SK-N-SH (cell line): ENCODE measurements around the gene TNFRSF12A. TPM values are rescaled to one million over a fixed set of nuclear protein-coding genes. Genes with fewer than 3 reads are reported as not detected.

ENCODE experiments used
- CTCF ChIA-PET: fragments of 300-600, 350-600 bp; formaldehyde crosslinking; extraction: SDS; loops from one replicate; lab custom pipeline; 2021; lab: Yijun Ruan, JAX
- POLR2A ChIA-PET: fragments of 350-600 bp; sonication (Branson Sonifier 250); formaldehyde crosslinking; extraction: SDS; loops from one replicate; lab custom pipeline; 2020; ENCODE audit warnings: antibody characterized with exemption, inconsistent platforms; lab: Yijun Ruan, JAX
- DNase-seq: peaks from one replicate; pipeline ENCODE4 v3.0.0; 2012
- H2AFZ ChIP-seq: fragments of 200-600 bp; sonication (generic); 2 replicates; pipeline ENCODE4 v1.8.1; 2016; ENCODE audit warnings: antibody characterized with exemption, mild to moderate bottlenecking, low read depth
- H3F3A ChIP-seq: fragments of 200-600 bp; sonication (generic); replicated peaks from 2 replicates; pipeline ENCODE3; 2016; ENCODE audit warnings: antibody characterized with exemption, mild to moderate bottlenecking; ENCODE audit not compliant: insufficient read depth
- H3K27ac ChIP-seq, 2 experiments: fragments of 200-500 bp in 1 of 2; fragments of 200-600 bp in 1 of 2; sonication (Bioruptor generic) in 1 of 2; sonication (generic), shearing (Covaris generic) in 1 of 2; 2 replicates each; pipeline versions ENCODE4 v1.5.1 to v1.6.1; 2014 to 2016; ENCODE audit warnings: low read depth in 2 of 2, inconsistent platforms in 1 of 2, low read length in 1 of 2, mild to moderate bottlenecking in 1 of 2, mixed read lengths in 1 of 2
- H3K27me3 ChIP-seq: fragments of 200-600 bp; sonication (generic), shearing (Covaris generic); 2 replicates; pipeline ENCODE4 v1.6.1; 2016; ENCODE audit warnings: mixed run types; ENCODE audit not compliant: insufficient read depth
- H3K36me3 ChIP-seq, 2 experiments: fragments of 200-500 bp in 1 of 2; fragments of 200-600 bp in 1 of 2; sonication (Bioruptor generic) in 1 of 2; sonication (generic) in 1 of 2; replicated peaks in 1 of 2; 2 replicates each; pipeline versions ENCODE3 to v1.5.1; 2014 to 2016; ENCODE audit warnings: low read length in 1 of 2, mild to moderate bottlenecking in 1 of 2; ENCODE audit not compliant: insufficient read depth in 2 of 2, control insufficient read depth in 1 of 2
- H3K4me1 ChIP-seq, 2 experiments: fragments of 200-500 bp in 1 of 2; fragments of 200-600 bp in 1 of 2; sonication (Bioruptor generic) in 1 of 2; sonication (generic), shearing (Covaris generic) in 1 of 2; 2 replicates each; pipeline versions ENCODE4 v1.5.1 to v1.6.1; 2014 to 2016; ENCODE audit warnings: low read depth in 1 of 2, low read length in 1 of 2, mixed run types in 1 of 2; ENCODE audit not compliant: insufficient read depth in 2 of 2, control insufficient read depth in 1 of 2
- H3K4me2 ChIP-seq: fragments of 200-600 bp; sonication (generic), shearing (Covaris generic); 2 replicates; pipeline ENCODE4 v1.6.1; 2017; ENCODE audit warnings: mixed run types
- H3K4me3 ChIP-seq, 2 experiments: fragments of 200-500 bp in 1 of 2; fragments of 200-600 bp in 1 of 2; sonication (Bioruptor generic) in 1 of 2; sonication (generic), shearing (Covaris generic) in 1 of 2; 2 replicates each; pipeline versions ENCODE4 v1.5.1 to v1.8.1; 2014 to 2016; ENCODE audit warnings: low read depth in 2 of 2, inconsistent platforms in 1 of 2, low read length in 1 of 2, mild to moderate bottlenecking in 1 of 2, mixed read lengths in 1 of 2, moderate library complexity in 1 of 2
- H3K79me2 ChIP-seq: fragments of 200-600 bp; sonication (generic); 2 replicates; pipeline ENCODE4 v1.8.1; 2017; ENCODE audit warnings: mild to moderate bottlenecking; ENCODE audit not compliant: insufficient read depth
- H3K9ac ChIP-seq: fragments of 200-600 bp; sonication (generic); 2 replicates; pipeline ENCODE4 v1.6.1; 2017; ENCODE audit warnings: mixed run types
- H3K9me2 ChIP-seq: fragments of 200-600 bp; sonication (generic); 2 replicates; pipeline ENCODE4 v1.6.1; 2017; ENCODE audit warnings: mixed run types
- H3K9me3 ChIP-seq: fragments of 200-600 bp; sonication (generic); 2 replicates; pipeline ENCODE4 v1.6.1; 2017; ENCODE audit warnings: mixed run types, mild to moderate bottlenecking, moderate library complexity
- H4K20me1 ChIP-seq: fragments of 200-600 bp; sonication (generic); 2 replicates; pipeline ENCODE4 v1.6.1; 2017; ENCODE audit warnings: mild to moderate bottlenecking, mixed run types; ENCODE audit not compliant: insufficient read depth
- EP300 ChIP-seq, 2 experiments: IDR thresholded peaks; 2 replicates each; pipeline versions ENCODE4 v1.4.0 to v1.6.1; 2012; ENCODE audit warnings: borderline replicate concordance in 1 of 2, low read depth in 1 of 2, low read length in 1 of 2
- EZH2phosphoT487 ChIP-seq: fragments of 200-600 bp; sonication (generic); IDR thresholded peaks from 2 replicates; pipeline ENCODE4 v1.6.1; 2017; ENCODE audit warnings: low read depth, mixed run types, mild to moderate bottlenecking, antibody characterized with exemption, moderate library complexity, borderline replicate concordance
- IRF3 ChIP-seq: fragments of 150-350 bp; IDR thresholded peaks from 2 replicates; pipeline ENCODE4 v1.6.1; 2016; ENCODE audit warnings: mild to moderate bottlenecking, low read depth, low read length
- NRF1 ChIP-seq: IDR thresholded peaks from 2 replicates; pipeline ENCODE4 v1.6.1; 2012; ENCODE audit warnings: low read depth, mild to moderate bottlenecking, low read length
- RXRA ChIP-seq: IDR thresholded peaks from 2 replicates; pipeline ENCODE4 v1.4.0; 2012; ENCODE audit warnings: low read depth, mild to moderate bottlenecking, borderline replicate concordance
- SIN3A ChIP-seq: IDR thresholded peaks from 2 replicates; pipeline ENCODE4 v1.6.1; 2012; ENCODE audit warnings: low read depth, mild to moderate bottlenecking, low read length, moderate library complexity, borderline replicate concordance
- SMC3 ChIP-seq: IDR thresholded peaks from 2 replicates; pipeline ENCODE4 v1.6.1; 2012; ENCODE audit warnings: low read depth, low read length, improper control_type of control experiment
- USF1 ChIP-seq: IDR thresholded peaks from 2 replicates; pipeline ENCODE4 v1.4.0; 2012; ENCODE audit warnings: low read depth, borderline replicate concordance
- WGBS: methylation state at CpG from one replicate; pipeline ENCODE4 v1.1.6; 2017; ENCODE audit warnings: low lambda C conversion rate; 5-methylcytosine and 5-hydroxymethylcytosine counted together
- polyA plus RNA-seq, 3 experiments: library from polyadenylated mRNA; depleted of rRNA; stranded (reverse); fragments of >200 nt; gene quantifications; 2 replicates each; pipeline ENCODE4 v1.2.3, GENCODE V29; 2012

The TNFRSF12A gene
- polyA plus RNA-seq, 1 of the 3 experiments (the other 2 are of a cell fraction) = 374 TPM

GRCh38 chr16:3045758-3046640, 25.8 kb downstream of the TNFRSF12A start, which contains the start of gene MMP25:
TSS of gene MMP25 (plus strand) at chr16:3046561. CDS start at chr16:3046918, 357 bp downstream.
- under 1% methylated on average over 21 of the region's 86 CpGs for WGBS
- no peaks in the 10 kb centered on the region; a peak in 1 of 4 replicates for H3K4me1 ChIP-seq
- TF ChIP-seq IRF3 = no peak
- TF ChIP-seq USF1 = 0 out of 2 replicates have a peak, but pooled peaks have one; percentile 14
- peak; percentile 92 for TF ChIP-seq EZH2phosphoT487
- TF ChIP-seq, all 33 proteins: peak for 2
- Histone ChIP-seq H3K27ac (no peak within 1 kb of the TSS), H3K4me3 (peak within 1 kb of the TSS; percentile 33 to 56), H3K79me2 (no peaks in the 10 kb centered on the region), H3K9me2 (no peaks in the 10 kb centered on the region), H2AFZ (peak within 1 kb of the TSS; percentile 41; the same call in 1 of the 2 replicates), H4K20me1 (no peaks in the 10 kb centered on the region), H3K4me2 (peak within 1 kb of the TSS; percentile 89), H3K36me3 (no peaks in the 10 kb centered on the region), H3K9ac (no peak within 1 kb of the TSS), H3K9me3 (no peaks in the 10 kb centered on the region), H3K27me3 (peaks cover 72% of the 10 kb centered on the region), H3F3A (peaks cover 8% of the 10 kb centered on the region)
- POLR2A ChIA-PET = no interaction called here
- peak; percentile 82 for DNase-seq
- CTCF ChIA-PET = interaction anchor here (2.3 to 8.5 kb wide), 3 partner anchors 12 to 14 kb away, joined by 6 to 141 read pairs (median 10); no protein-coding TSS in a partner anchor

GRCh38 chr16:3046641-3047386, 26.6 kb downstream of the TNFRSF12A start:
- DNase-seq = peak; percentile 61
- Histone ChIP-seq H3K4me1 (no peaks in the 10 kb centered on the region; a peak in 1 of 4 replicates), H3K4me2 (peak overlapping the region; percentile 89; the same call in 1 of the 2 replicates), H3K36me3 (no peaks in the 10 kb centered on the region), H3K9me3 (no peaks in the 10 kb centered on the region), H3K4me3 (peak overlapping the region in 1 of 2 experiments; percentile 33; a peak in 1 of 4 replicates), H2AFZ (no peak overlapping the region), H3K9ac (no peak overlapping the region), H3K27ac (no peak overlapping the region), H3F3A (peaks cover 8% of the 10 kb centered on the region), H3K79me2 (no peaks in the 10 kb centered on the region), H3K27me3 (peaks cover 68% of the 10 kb centered on the region), H4K20me1 (no peaks in the 10 kb centered on the region), H3K9me2 (no peaks in the 10 kb centered on the region)
- TF ChIP-seq SMC3 = no peak
- TF ChIP-seq SIN3A = no peak
- no peak for TF ChIP-seq EP300 (IDR thresholded peaks at IDR 0.05; ENCODE audit: borderline replicate concordance in 1 of 2, low read depth in 1 of 2, low read length in 1 of 2)
- no peak for TF ChIP-seq RXRA
- peak; percentile 96; the same call in 1 of the 2 replicates for TF ChIP-seq EZH2phosphoT487
- TF ChIP-seq NRF1 = no peak
- ChIA-PET POLR2A (no interaction called here), CTCF (interaction anchor here (0.7 to 5.8 kb wide), 6 partner anchors 12 to 88 kb away, joined by 4 to 57 read pairs (median 16); no protein-coding TSS in a partner anchor)
- 8% methylated on average over 18 of the region's 54 CpGs for WGBS
